ENCODE results near the gene PRRT4.
A peak's percentile ranks its signal among the peaks of the same experiment; 100 is the strongest.

The PRRT4 gene

DNA sequence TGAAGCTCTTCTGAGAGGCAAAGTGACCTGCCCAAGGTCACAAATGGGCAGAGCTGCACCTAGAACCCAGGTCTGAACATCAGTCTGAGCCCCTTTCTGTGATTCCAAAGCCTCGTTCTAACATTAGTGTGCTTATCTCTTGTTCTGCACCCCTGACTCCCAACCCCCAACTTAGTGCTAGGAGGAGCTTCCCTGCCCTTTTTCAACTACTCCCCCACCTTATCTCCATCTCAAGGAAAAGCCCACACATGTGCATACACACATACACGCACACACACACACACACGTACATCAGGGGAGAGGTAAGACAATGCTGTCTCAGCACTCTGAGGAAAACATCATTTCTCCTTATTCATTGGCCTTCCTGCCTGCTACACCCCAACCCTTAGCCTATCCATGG is 8.3 kb downstream of the PRRT4 start:
- H3K14ac ChIP-seq (ENCODE audit: low read length), result no peak overlapping the region
- no peak for DNase-seq
- no peak overlapping the region for H2BK5ac ChIP-seq (ENCODE audit: low read depth, low read length, poor library complexity)
- peaks cover 10% of the 10 kb centered on the region for H3K9me3 ChIP-seq (ENCODE audit: insufficient read depth, low read depth, low read length)
- H3K79me1 ChIP-seq (ENCODE audit: low read length), result peaks cover 20% of the 10 kb centered on the region
- no peak overlapping the region for H3K27ac ChIP-seq (ENCODE audit: low read depth, low read length)
- peak overlapping the region; percentile 15 for H2BK12ac ChIP-seq (ENCODE audit: low read length)
- peaks cover 25 to 31% of the 10 kb centered on the region in 2 experiments for H3K36me3 ChIP-seq (ENCODE audit: control insufficient read depth in 1 of 2, insufficient read depth in 2 of 2, low read length in 2 of 2)
- no peak overlapping the region for H3K4me3 ChIP-seq (ENCODE audit: low read depth, low read length)
- H3K23ac ChIP-seq (ENCODE audit: low read length), result no peak overlapping the region
- no peak overlapping the region for H2BK120ac ChIP-seq (ENCODE audit: insufficient read depth, low read length, poor library complexity)
- no peak overlapping the region for H2AFZ ChIP-seq (ENCODE audit: insufficient read depth, low read length, poor library complexity)
- H4K8ac ChIP-seq (ENCODE audit: low read depth, low read length), result no peak overlapping the region
- no peak overlapping the region for H4K12ac ChIP-seq (ENCODE audit: low read depth, low read length)
- H3K4me1 ChIP-seq (ENCODE audit: control insufficient read depth in 1 of 2, insufficient read depth in 2 of 2, low read length in 2 of 2), result peaks cover 37 to 53% of the 10 kb centered on the region in 2 experiments
- no CpG with 5 or more reads among the region's 3 CpGs for WGBS (ENCODE audit: extremely low coverage, insufficient coverage, insufficient read length)
- no peaks in the 10 kb centered on the region for H3K27me3 ChIP-seq (ENCODE audit: insufficient read depth, low read length)
- H3K18ac ChIP-seq (ENCODE audit: low read length), result no peak overlapping the region
- H4K91ac ChIP-seq (ENCODE audit: low read depth, low read length), result no peak overlapping the region
- no peak overlapping the region for H3K4me2 ChIP-seq (ENCODE audit: low read length)
- H3K79me2 ChIP-seq (ENCODE audit: control insufficient read depth, insufficient read depth, low read length, poor library complexity), result peaks cover 2% of the 10 kb centered on the region
- H3K9ac ChIP-seq (ENCODE audit: low read length), result no peak overlapping the region
- no peak overlapping the region for H2AK5ac ChIP-seq (ENCODE audit: low read length)
- no peak overlapping the region for H3K4ac ChIP-seq (ENCODE audit: low read depth, low read length)

DNA sequence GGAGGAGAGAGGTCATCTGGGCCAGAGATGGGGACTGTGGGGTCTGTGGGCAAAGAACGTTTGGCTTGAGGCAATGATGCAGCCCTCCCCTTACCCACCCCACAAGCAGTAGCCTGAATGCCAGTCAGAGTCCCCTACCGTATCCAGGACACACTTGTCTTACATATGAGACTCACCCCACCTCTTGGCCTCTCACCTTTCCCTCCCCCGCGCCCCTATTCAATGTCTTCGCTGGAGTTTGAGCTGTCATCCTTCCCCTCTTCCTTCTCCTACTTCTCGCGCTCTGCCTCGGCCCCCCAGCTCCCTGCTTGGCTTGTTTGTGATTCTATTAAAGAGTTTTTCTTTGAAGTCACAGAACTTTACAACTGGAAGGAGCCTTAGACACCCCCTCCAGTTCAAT is 8.9 kb downstream of the PRRT4 start:
- peaks cover 25 to 28% of the 10 kb centered on the region in 2 experiments for H3K36me3 ChIP-seq (ENCODE audit: control insufficient read depth in 1 of 2, insufficient read depth in 2 of 2, low read length in 2 of 2)
- H3K27me3 ChIP-seq (ENCODE audit: insufficient read depth, low read length), result no peaks in the 10 kb centered on the region
- peaks cover 32 to 48% of the 10 kb centered on the region in 2 experiments for H3K4me1 ChIP-seq (ENCODE audit: control insufficient read depth in 1 of 2, insufficient read depth in 2 of 2, low read length in 2 of 2)
- WGBS (ENCODE audit: extremely low coverage, insufficient coverage, insufficient read length), result no CpG with 5 or more reads among the region's 8 CpGs
- no peak overlapping the region for H3K4me3 ChIP-seq (ENCODE audit: low read depth, low read length)
- H2AFZ ChIP-seq (ENCODE audit: insufficient read depth, low read length, poor library complexity), result no peak overlapping the region
- H3K79me1 ChIP-seq (ENCODE audit: low read length), result peaks cover 15% of the 10 kb centered on the region
- H2BK120ac ChIP-seq (ENCODE audit: insufficient read depth, low read length, poor library complexity), result no peak overlapping the region
- H3K79me2 ChIP-seq (ENCODE audit: control insufficient read depth, insufficient read depth, low read length, poor library complexity), result no peaks in the 10 kb centered on the region
- no peak overlapping the region for H4K12ac ChIP-seq (ENCODE audit: low read depth, low read length)
- no peak overlapping the region for H3K9ac ChIP-seq (ENCODE audit: low read length)
- peak overlapping the region; percentile 67 for H2AK5ac ChIP-seq (ENCODE audit: low read length)
- H3K23ac ChIP-seq (ENCODE audit: low read length), result no peak overlapping the region
- H3K4me2 ChIP-seq (ENCODE audit: low read length), result no peak overlapping the region
- H2BK5ac ChIP-seq (ENCODE audit: low read depth, low read length, poor library complexity), result no peak overlapping the region
- peak overlapping the region; percentile 61 for H4K91ac ChIP-seq (ENCODE audit: low read depth, low read length)
- H4K8ac ChIP-seq (ENCODE audit: low read depth, low read length), result peak overlapping the region; percentile 44
- H3K4ac ChIP-seq (ENCODE audit: low read depth, low read length), result no peak overlapping the region
- H3K18ac ChIP-seq (ENCODE audit: low read length), result peak overlapping the region; percentile 42
- peaks cover 10% of the 10 kb centered on the region for H3K9me3 ChIP-seq (ENCODE audit: insufficient read depth, low read depth, low read length)
- DNase-seq, result no peak
- peak overlapping the region; percentile 51 for H2BK12ac ChIP-seq (ENCODE audit: low read length)
- peak overlapping the region; percentile 11 for H3K14ac ChIP-seq (ENCODE audit: low read length)
- H3K27ac ChIP-seq (ENCODE audit: low read depth, low read length), result no peak overlapping the region

DNA sequence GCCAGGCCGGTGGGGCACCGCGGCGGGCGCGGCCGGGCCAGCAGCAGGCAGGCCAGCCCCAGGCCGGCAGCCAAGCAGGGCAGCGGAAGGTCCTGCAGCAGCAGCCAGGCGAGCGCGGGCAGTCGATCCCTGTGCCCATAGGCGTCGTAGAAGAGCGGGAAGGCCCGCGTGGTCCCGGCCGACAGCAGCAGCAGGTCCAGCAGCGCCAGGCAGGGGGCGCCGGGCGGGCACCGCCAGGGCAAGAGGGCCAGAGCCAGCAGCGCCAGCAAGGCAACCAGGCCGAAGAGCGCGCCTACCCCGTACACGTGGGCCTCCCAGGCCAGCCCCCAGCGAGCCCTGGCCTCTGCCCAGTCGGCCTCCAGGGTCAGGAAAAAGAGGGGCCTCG is 9.3 kb downstream of the PRRT4 start:
- H4K8ac ChIP-seq (ENCODE audit: low read depth, low read length), result peak overlapping the region; percentile 44
- H2BK5ac ChIP-seq (ENCODE audit: low read depth, low read length, poor library complexity), result no peak overlapping the region
- H2AFZ ChIP-seq (ENCODE audit: insufficient read depth, low read length, poor library complexity), result no peak overlapping the region
- H3K9me3 ChIP-seq (ENCODE audit: insufficient read depth, low read depth, low read length), result peaks cover 10% of the 10 kb centered on the region
- H3K9ac ChIP-seq (ENCODE audit: low read length), result no peak overlapping the region
- H3K14ac ChIP-seq (ENCODE audit: low read length), result peak overlapping the region; percentile 11
- peak overlapping the region; percentile 67 for H2AK5ac ChIP-seq (ENCODE audit: low read length)
- no peaks in the 10 kb centered on the region for H3K79me2 ChIP-seq (ENCODE audit: control insufficient read depth, insufficient read depth, low read length, poor library complexity)
- WGBS (ENCODE audit: extremely low coverage, insufficient coverage, insufficient read length), result no CpG with 5 or more reads among the region's 34 CpGs
- no peak overlapping the region for H4K12ac ChIP-seq (ENCODE audit: low read depth, low read length)
- H2BK120ac ChIP-seq (ENCODE audit: insufficient read depth, low read length, poor library complexity), result no peak overlapping the region
- H3K4ac ChIP-seq (ENCODE audit: low read depth, low read length), result no peak overlapping the region
- H2BK12ac ChIP-seq (ENCODE audit: low read length), result peak overlapping the region; percentile 51
- peak overlapping the region; percentile 42 for H3K18ac ChIP-seq (ENCODE audit: low read length)
- peaks cover 14% of the 10 kb centered on the region for H3K79me1 ChIP-seq (ENCODE audit: low read length)
- no peak overlapping the region for H3K4me2 ChIP-seq (ENCODE audit: low read length)
- DNase-seq, result peak in 1 of 2 donors; percentile 52
- H3K27me3 ChIP-seq (ENCODE audit: insufficient read depth, low read length), result no peaks in the 10 kb centered on the region
- H3K27ac ChIP-seq (ENCODE audit: low read depth, low read length), result no peak overlapping the region
- no peak overlapping the region for H3K23ac ChIP-seq (ENCODE audit: low read length)
- H3K36me3 ChIP-seq (ENCODE audit: control insufficient read depth in 1 of 2, insufficient read depth in 2 of 2, low read length in 2 of 2), result peaks cover 25 to 28% of the 10 kb centered on the region in 2 experiments
- peaks cover 29 to 46% of the 10 kb centered on the region in 2 experiments for H3K4me1 ChIP-seq (ENCODE audit: control insufficient read depth in 1 of 2, insufficient read depth in 2 of 2, low read length in 2 of 2)
- H3K4me3 ChIP-seq (ENCODE audit: low read depth, low read length), result no peak overlapping the region
- peak overlapping the region; percentile 61 for H4K91ac ChIP-seq (ENCODE audit: low read depth, low read length)

DNA sequence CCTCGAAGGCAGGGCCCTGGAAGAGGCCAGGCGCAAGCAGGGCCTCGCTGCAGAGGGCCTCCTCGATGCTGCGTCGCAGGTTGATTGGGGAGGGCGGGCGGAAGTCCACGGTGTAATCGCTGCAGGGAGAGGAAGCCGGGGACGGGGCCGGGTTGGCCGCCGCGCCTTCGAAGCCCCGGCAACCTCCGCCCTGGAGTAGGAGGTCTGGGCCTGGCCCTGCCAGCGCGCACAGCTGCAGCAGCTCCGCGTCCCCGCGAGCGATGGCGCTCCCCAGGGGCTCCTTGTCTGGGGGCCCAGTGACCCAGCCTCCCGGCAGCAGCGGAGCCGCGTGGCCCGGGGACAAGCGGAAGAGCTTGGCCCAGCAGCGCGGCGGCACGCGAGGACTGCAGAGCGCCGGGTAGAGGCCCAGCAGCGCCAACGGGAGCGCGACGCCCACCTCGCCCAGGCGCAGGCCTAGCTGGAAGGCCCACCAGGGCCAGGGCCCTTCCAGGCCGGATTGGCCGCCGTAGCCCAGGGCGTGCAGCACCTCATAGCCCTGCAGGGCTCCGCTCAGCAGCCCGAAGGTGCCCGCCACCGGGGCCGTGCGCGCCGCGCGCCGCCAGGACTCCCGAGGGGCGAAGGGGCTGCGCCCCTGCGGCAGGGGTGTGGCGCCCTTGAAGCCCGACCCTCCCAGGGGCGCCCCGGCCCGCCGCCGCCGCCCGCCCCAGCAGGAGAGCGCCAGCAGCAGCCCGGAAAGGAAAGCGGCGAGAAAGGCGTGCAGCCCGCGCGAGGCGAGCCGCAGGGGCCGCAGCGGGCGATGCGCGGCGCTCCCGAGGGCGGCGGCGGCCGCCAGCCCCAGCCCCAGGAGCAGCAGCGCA is 10.0 kb downstream of the PRRT4 start:
- Histone ChIP-seq H3K4me2 (ENCODE audit: low read length) (no peak overlapping the region), H3K14ac (ENCODE audit: low read length) (no peak overlapping the region), H2BK5ac (ENCODE audit: low read depth, low read length, poor library complexity) (no peak overlapping the region), H3K9me3 (ENCODE audit: insufficient read depth, low read depth, low read length) (peaks cover 10% of the 10 kb centered on the region), H4K8ac (ENCODE audit: low read depth, low read length) (no peak overlapping the region), H4K12ac (ENCODE audit: low read depth, low read length) (no peak overlapping the region), H3K18ac (ENCODE audit: low read length) (peak overlapping the region; percentile 25), H3K9ac (ENCODE audit: low read length) (no peak overlapping the region), H3K36me3 (ENCODE audit: control insufficient read depth in 1 of 2, insufficient read depth in 2 of 2, low read length in 2 of 2) (peaks cover 25 to 28% of the 10 kb centered on the region in 2 experiments), H3K4me1 (ENCODE audit: control insufficient read depth in 1 of 2, insufficient read depth in 2 of 2, low read length in 2 of 2) (peaks cover 26 to 40% of the 10 kb centered on the region in 2 experiments), H2BK12ac (ENCODE audit: low read length) (peak overlapping the region; percentile 30), H2AK5ac (ENCODE audit: low read length) (no peak overlapping the region), H3K4me3 (ENCODE audit: low read depth, low read length) (no peak overlapping the region), H3K23ac (ENCODE audit: low read length) (no peak overlapping the region), H3K27me3 (ENCODE audit: insufficient read depth, low read length) (no peaks in the 10 kb centered on the region), H3K79me1 (ENCODE audit: low read length) (peaks cover 10% of the 10 kb centered on the region), H3K27ac (ENCODE audit: low read depth, low read length) (no peak overlapping the region), H2BK120ac (ENCODE audit: insufficient read depth, low read length, poor library complexity) (peak overlapping the region; percentile 25), H4K91ac (ENCODE audit: low read depth, low read length) (peak overlapping the region; percentile 29), H2AFZ (ENCODE audit: insufficient read depth, low read length, poor library complexity) (no peak overlapping the region), H3K79me2 (ENCODE audit: control insufficient read depth, insufficient read depth, low read length, poor library complexity) (no peaks in the 10 kb centered on the region), H3K4ac (ENCODE audit: low read depth, low read length) (no peak overlapping the region)
- no CpG with 5 or more reads among the region's 97 CpGs for WGBS (ENCODE audit: extremely low coverage, insufficient coverage, insufficient read length)
- no peak for DNase-seq

Measured in trophoblast cell (in vitro differentiated cells and primary cell).